Esophagus squamous epithelium (tissue), 5 donors: ENCODE results near the gene S100A9. TPM values are rescaled to one million over a fixed set of nuclear protein-coding genes. Genes with fewer than 3 reads are reported as not detected.

Source experiments
- DNase-seq: peaks from one replicate; lab custom pipeline; 2025; lab: John Stamatoyannopoulos, UW
- H3K27ac ChIP-seq, 4 donors: fragments of 200-600 bp; sonication (generic); one replicate each; pipeline ENCODE4 v1.5.1; 2016 to 2019; ENCODE audit warnings: mild to moderate bottlenecking in 1 of 4
- H3K27me3 ChIP-seq, 4 donors: fragments of 200-600 bp; sonication (generic); 1 replicate in 3 of 4; 2 replicates in 1 of 4; pipeline versions ENCODE4 v1.5.1 to v1.6.0; 2017 to 2021; ENCODE audit warnings: antibody characterized with exemption in 1 of 4
- H3K36me3 ChIP-seq, 3 donors: fragments of 200-600 bp; sonication (generic); one replicate each; pipeline ENCODE4 v1.5.1; 2016 to 2019
- H3K4me1 ChIP-seq, 3 donors: fragments of 200-600 bp; sonication (generic); one replicate each; pipeline ENCODE4 v1.5.1; 2017 to 2019
- H3K4me3 ChIP-seq, 4 donors: fragments of 200-600 bp; sonication (generic); 1 replicate in 3 of 4; 2 replicates in 1 of 4; pipeline ENCODE4 v1.5.1; 2016 to 2019; ENCODE audit warnings: mild to moderate bottlenecking in 2 of 4, moderate library complexity in 1 of 4
- H3K9me3 ChIP-seq, 3 donors: fragments of 200-600 bp; sonication (generic); one replicate each; pipeline ENCODE4 v1.5.1; 2016 to 2019
- POLR2A ChIP-seq, 4 donors: fragments of 450-650 bp; IDR thresholded peaks; one replicate each; pipeline ENCODE4 v1.6.1; 2017; ENCODE audit warnings: antibody characterized with exemption in 4 of 4, mild to moderate bottlenecking in 4 of 4, moderate library complexity in 3 of 4
- WGBS, 2 donors: methylation state at CpG; one replicate each; pipeline ENCODE4 v1.1.5; 2018; 5-methylcytosine and 5-hydroxymethylcytosine counted together
- intact Hi-C: fragments of 100-400 bp; cut with DNase I; formaldehyde crosslinking; loops from one replicate; pipeline ENCODE4 v1.15.0; 2022
- total RNA-seq, 4 donors: library from RNA; depleted of rRNA; stranded (reverse); fragments of >200 nt; gene quantifications; one replicate each; pipeline ENCODE4 v1.1.0, GENCODE V29; 2016
- TF ChIP-seq, protein P1 (sequence below), 6 experiments: fragments of 450-650 bp in 4 of 6; fragments of 200-600 bp in 2 of 6; sonication (generic) in 2 of 6; IDR thresholded peaks; one replicate each; pipeline ENCODE4 v1.5.1; 2016 to 2019; ENCODE audit warnings: antibody characterized with exemption in 6 of 6, mild to moderate bottlenecking in 4 of 6, moderate library complexity in 4 of 6
- donor health status: DM: yes; HTN: yes; CAD: no.

The S100A9 gene
- total RNA-seq, 4 donors from 2014 or later = 15,145 to 90,256 (median 57,331) TPM

DNA sequence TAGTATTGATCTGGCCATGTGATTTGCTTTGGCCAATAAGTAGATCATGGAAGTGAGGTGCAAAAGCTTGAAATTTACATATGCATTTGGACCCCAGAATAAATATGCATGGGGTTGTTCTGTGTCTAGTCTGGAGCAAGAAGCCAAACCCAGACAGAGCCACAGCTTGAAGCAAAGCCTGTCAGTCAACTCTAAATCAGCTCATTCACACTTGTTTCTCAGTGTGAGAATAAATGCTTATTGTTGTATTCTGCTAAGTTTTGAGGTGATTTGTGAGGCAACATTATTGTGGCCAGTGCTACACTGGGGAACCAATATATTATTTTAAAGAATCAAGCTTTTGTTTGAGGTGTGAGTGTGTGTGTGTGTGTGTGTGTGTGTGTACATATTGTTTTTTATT is 32.7 kb upstream of the S100A9 start:
- Histone ChIP-seq H3K4me3 (no peak overlapping the region), H3K4me1 (no peaks in the 10 kb centered on the region), H3K27me3 (peaks cover 0 to 11% (median 0%) of the 10 kb centered on the region in 4 donors), H3K9me3 (peaks cover 0 to 11% (median 4%) of the 10 kb centered on the region in 3 donors), H3K36me3 (no peaks in the 10 kb centered on the region), H3K27ac (no peak overlapping the region)
- no peak for DNase-seq
- intact Hi-C loops = no loop called here
- TF ChIP-seq, protein P1, sequence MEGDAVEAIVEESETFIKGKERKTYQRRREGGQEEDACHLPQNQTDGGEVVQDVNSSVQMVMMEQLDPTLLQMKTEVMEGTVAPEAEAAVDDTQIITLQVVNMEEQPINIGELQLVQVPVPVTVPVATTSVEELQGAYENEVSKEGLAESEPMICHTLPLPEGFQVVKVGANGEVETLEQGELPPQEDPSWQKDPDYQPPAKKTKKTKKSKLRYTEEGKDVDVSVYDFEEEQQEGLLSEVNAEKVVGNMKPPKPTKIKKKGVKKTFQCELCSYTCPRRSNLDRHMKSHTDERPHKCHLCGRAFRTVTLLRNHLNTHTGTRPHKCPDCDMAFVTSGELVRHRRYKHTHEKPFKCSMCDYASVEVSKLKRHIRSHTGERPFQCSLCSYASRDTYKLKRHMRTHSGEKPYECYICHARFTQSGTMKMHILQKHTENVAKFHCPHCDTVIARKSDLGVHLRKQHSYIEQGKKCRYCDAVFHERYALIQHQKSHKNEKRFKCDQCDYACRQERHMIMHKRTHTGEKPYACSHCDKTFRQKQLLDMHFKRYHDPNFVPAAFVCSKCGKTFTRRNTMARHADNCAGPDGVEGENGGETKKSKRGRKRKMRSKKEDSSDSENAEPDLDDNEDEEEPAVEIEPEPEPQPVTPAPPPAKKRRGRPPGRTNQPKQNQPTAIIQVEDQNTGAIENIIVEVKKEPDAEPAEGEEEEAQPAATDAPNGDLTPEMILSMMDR (IDR thresholded peaks at IDR 0.05) = no peak
- no peak for TF ChIP-seq POLR2A (IDR thresholded peaks at IDR 0.05)

DNA sequence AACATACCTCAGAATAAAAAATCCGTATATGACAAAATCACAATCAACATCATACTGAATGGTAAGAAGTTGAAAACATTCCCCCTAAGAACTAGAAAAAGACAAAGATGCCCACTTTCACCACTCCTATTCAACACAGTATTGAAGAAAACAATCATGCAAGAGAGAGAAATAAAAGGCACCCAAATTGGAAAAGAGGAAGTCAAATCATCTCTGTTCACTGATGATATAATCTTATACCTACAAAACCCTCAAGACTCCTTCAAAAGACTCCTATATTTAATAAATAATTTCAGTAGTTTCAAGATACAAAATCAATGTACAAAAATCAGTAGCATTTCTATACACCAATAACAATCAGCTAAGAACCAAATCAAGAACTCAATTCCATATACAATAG is 23.8 kb upstream of the S100A9 start:
- H3K27ac ChIP-seq = no peak overlapping the region
- peaks cover 0 to 10% (median 0%) of the 10 kb centered on the region in 4 donors for H3K27me3 ChIP-seq
- 95% methylated on average over 1 of the region's 1 CpG for WGBS, 2 donors
- H3K4me1 ChIP-seq = no peaks in the 10 kb centered on the region
- no peak for TF ChIP-seq POLR2A (IDR thresholded peaks at IDR 0.05)
- TF ChIP-seq, protein P1 (IDR thresholded peaks at IDR 0.05) = no peak
- DNase-seq = no peak
- H3K4me3 ChIP-seq = no peak overlapping the region
- H3K36me3 ChIP-seq = no peaks in the 10 kb centered on the region
- intact Hi-C loops = no loop called here
- H3K9me3 ChIP-seq = no peaks in the 10 kb centered on the region

DNA sequence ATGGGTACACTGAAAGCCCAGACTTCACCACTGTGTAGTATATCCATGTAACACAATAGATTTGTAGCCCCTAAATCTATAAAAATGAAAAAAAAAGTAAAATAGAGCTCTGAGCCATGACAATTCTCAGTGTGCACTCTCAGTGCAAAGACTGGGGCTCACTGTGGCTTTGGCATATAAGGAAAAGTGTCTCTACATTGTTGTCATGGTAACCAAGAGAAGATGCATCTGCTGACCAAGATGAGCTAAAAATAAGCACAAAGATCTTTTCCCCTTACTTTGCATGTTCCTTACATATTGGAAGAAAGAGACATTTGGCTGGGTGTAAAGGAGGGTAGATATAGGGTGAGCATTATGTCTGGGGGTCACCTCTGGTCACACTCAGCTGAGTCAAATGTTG is 21.0 kb upstream of the S100A9 start:
- H3K36me3 ChIP-seq = peaks cover 0 to 7% (median 0%) of the 10 kb centered on the region in 3 donors
- intact Hi-C loops = no loop called here
- no peak for DNase-seq
- H3K27ac ChIP-seq = no peak overlapping the region
- H3K4me1 ChIP-seq = no peaks in the 10 kb centered on the region
- no peak overlapping the region for H3K4me3 ChIP-seq
- H3K9me3 ChIP-seq = no peaks in the 10 kb centered on the region
- TF ChIP-seq, protein P1 (IDR thresholded peaks at IDR 0.05) = no peak
- no peak for TF ChIP-seq POLR2A (IDR thresholded peaks at IDR 0.05)
- H3K27me3 ChIP-seq = no peaks in the 10 kb centered on the region

DNA sequence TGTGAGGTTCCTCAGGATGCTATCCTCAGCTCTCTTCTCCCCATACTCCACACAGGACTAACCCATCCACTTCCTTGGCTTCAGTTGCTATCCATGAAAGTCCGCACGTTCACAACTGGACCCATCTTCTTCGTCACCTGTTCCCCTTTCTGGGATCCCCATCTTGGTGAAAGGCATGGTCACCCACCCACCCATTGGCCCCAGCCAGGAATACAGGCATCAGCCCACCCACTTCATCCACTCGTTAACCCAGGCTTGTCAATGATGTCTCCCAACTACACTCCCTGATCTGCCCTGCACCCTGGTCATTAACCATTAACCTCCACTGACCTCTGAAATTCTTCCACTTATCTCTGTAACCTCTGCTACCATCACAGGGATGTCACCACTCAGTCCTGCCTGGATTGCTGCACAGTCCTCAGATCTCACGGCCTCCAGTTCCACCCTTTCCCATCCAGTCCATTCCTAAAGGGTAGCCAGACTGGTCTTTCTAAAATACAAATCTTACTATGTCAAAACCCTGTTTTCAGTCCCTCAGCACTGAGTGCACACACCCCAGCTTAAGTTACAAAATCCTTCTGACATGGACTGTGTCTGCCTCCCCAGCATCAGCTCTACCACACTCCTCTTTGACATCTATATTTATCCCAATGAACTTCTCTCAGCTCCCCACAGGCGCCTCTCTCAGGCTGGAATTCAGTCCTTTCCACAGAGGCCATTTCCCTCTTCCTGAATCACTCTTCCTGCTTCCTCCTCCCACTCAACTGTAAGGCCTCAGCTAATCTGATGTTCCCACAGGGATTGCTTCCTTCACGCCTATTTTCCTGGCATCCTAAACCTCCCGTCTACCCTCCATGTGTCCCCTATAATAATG is 19.4 kb upstream of the S100A9 start:
- intact Hi-C loops = no loop called here
- DNase-seq = no peak
- no peak for TF ChIP-seq POLR2A (IDR thresholded peaks at IDR 0.05)
- 79 to 82% methylated on average over 8 of the region's 8 CpGs for WGBS, 2 donors
- Histone ChIP-seq H3K4me1 (peaks cover 0 to 6% (median 0%) of the 10 kb centered on the region in 3 donors), H3K4me3 (no peak overlapping the region), H3K27me3 (no peaks in the 10 kb centered on the region), H3K36me3 (peaks cover 0 to 7% (median 0%) of the 10 kb centered on the region in 3 donors), H3K9me3 (no peaks in the 10 kb centered on the region), H3K27ac (no peak overlapping the region)

DNA sequence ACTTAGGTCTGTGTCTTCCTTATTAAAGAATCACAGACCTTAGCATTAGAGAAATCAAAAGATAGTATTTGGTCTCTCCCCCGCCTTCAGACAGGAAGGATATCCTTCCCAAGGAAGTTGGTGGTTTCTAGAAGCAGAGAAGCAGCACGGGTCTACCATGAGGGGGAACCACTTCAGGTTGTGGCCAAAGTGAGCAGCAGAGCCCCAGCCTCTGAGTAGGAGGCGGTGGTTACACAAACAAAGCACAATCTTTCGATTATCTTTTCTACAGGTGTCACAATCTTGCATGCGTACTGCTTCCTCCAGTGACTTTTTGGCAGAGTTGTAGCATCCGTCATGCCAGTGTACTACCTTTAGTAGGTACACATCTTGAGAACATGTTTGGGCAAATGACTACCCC is 17.9 kb upstream of the S100A9 start:
- Histone ChIP-seq H3K36me3 (peaks cover 0 to 7% (median 0%) of the 10 kb centered on the region in 3 donors), H3K27me3 (no peaks in the 10 kb centered on the region), H3K4me3 (no peak overlapping the region), H3K9me3 (no peaks in the 10 kb centered on the region), H3K27ac (no peak overlapping the region), H3K4me1 (peaks cover 6 to 21% (median 8%) of the 10 kb centered on the region in 3 donors)
- intact Hi-C loops = no loop called here
- no peak for TF ChIP-seq POLR2A (IDR thresholded peaks at IDR 0.05)
- TF ChIP-seq, protein P1 (IDR thresholded peaks at IDR 0.05) = no peak
- no peak for DNase-seq
- WGBS, 2 donors = 46 to 48% methylated on average over 6 of the region's 6 CpGs
